WTC11 (cell line): Measurements from ENCODE around the gene CPPED1.

Experiments used
- JUN ChIP-seq: sonication (generic); formaldehyde crosslinking; IDR thresholded peaks from 2 replicates; pipeline ENCODE4 v1.8.0; 2023; ENCODE audit warnings: mild to moderate bottlenecking, missing genetic modification reagents
- NFE2L1 ChIP-seq: sonication (generic); formaldehyde crosslinking; IDR thresholded peaks from 2 replicates; pipeline ENCODE4 v1.8.1; 2023; ENCODE audit warnings: missing genetic modification reagents
- TEAD1 ChIP-seq: sonication (generic); formaldehyde crosslinking; IDR thresholded peaks from 2 replicates; pipeline ENCODE4 v1.8.0; 2022; ENCODE audit warnings: mild to moderate bottlenecking, missing genetic modification reagents
- USF2 ChIP-seq: sonication (generic); formaldehyde crosslinking; IDR thresholded peaks from 2 replicates; pipeline ENCODE4 v1.8.1; 2023; ENCODE audit warnings: mild to moderate bottlenecking, missing genetic modification reagents, moderate library complexity
- ZBTB43 ChIP-seq: sonication (generic); formaldehyde crosslinking; IDR thresholded peaks from 2 replicates; pipeline ENCODE4 v1.8.1; 2023; ENCODE audit warnings: mild to moderate bottlenecking, missing genetic modification reagents
- TF ChIP-seq, protein P1 (sequence below): fragments of 200-600 bp; IDR thresholded peaks from 2 replicates; pipeline ENCODE4 v1.8.0; 2022; ENCODE audit warnings: antibody characterized with exemption
- TF ChIP-seq, protein P2 (sequence below): sonication (generic); formaldehyde crosslinking; IDR thresholded peaks from 2 replicates; pipeline ENCODE4 v1.8.0; 2022; ENCODE audit warnings: mild to moderate bottlenecking, missing genetic modification reagents
- TF ChIP-seq, protein P3 (sequence below): sonication (generic); formaldehyde crosslinking; IDR thresholded peaks from 2 replicates; pipeline ENCODE4 v1.8.0; 2023; ENCODE audit warnings: missing genetic modification reagents
- TF ChIP-seq, protein P4 (sequence below): sonication (generic); formaldehyde crosslinking; IDR thresholded peaks from 2 replicates; pipeline ENCODE4 v1.8.0; 2022; ENCODE audit warnings: missing genetic modification reagents

GRCh38 chr16:12771341-12771798, 32.3 kb downstream of the CPPED1 start:
- TF ChIP-seq, protein P1, sequence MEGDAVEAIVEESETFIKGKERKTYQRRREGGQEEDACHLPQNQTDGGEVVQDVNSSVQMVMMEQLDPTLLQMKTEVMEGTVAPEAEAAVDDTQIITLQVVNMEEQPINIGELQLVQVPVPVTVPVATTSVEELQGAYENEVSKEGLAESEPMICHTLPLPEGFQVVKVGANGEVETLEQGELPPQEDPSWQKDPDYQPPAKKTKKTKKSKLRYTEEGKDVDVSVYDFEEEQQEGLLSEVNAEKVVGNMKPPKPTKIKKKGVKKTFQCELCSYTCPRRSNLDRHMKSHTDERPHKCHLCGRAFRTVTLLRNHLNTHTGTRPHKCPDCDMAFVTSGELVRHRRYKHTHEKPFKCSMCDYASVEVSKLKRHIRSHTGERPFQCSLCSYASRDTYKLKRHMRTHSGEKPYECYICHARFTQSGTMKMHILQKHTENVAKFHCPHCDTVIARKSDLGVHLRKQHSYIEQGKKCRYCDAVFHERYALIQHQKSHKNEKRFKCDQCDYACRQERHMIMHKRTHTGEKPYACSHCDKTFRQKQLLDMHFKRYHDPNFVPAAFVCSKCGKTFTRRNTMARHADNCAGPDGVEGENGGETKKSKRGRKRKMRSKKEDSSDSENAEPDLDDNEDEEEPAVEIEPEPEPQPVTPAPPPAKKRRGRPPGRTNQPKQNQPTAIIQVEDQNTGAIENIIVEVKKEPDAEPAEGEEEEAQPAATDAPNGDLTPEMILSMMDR, result no peak
- TF ChIP-seq, protein P2, sequence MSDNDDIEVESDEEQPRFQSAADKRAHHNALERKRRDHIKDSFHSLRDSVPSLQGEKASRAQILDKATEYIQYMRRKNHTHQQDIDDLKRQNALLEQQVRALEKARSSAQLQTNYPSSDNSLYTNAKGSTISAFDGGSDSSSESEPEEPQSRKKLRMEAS (CRISPR knock-in tag), result no peak
- TF ChIP-seq, protein P3, sequence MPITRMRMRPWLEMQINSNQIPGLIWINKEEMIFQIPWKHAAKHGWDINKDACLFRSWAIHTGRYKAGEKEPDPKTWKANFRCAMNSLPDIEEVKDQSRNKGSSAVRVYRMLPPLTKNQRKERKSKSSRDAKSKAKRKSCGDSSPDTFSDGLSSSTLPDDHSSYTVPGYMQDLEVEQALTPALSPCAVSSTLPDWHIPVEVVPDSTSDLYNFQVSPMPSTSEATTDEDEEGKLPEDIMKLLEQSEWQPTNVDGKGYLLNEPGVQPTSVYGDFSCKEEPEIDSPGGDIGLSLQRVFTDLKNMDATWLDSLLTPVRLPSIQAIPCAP (CRISPR knock-in tag), result no peak
- no peak for TF ChIP-seq ZBTB43
- TF ChIP-seq, protein P4, sequence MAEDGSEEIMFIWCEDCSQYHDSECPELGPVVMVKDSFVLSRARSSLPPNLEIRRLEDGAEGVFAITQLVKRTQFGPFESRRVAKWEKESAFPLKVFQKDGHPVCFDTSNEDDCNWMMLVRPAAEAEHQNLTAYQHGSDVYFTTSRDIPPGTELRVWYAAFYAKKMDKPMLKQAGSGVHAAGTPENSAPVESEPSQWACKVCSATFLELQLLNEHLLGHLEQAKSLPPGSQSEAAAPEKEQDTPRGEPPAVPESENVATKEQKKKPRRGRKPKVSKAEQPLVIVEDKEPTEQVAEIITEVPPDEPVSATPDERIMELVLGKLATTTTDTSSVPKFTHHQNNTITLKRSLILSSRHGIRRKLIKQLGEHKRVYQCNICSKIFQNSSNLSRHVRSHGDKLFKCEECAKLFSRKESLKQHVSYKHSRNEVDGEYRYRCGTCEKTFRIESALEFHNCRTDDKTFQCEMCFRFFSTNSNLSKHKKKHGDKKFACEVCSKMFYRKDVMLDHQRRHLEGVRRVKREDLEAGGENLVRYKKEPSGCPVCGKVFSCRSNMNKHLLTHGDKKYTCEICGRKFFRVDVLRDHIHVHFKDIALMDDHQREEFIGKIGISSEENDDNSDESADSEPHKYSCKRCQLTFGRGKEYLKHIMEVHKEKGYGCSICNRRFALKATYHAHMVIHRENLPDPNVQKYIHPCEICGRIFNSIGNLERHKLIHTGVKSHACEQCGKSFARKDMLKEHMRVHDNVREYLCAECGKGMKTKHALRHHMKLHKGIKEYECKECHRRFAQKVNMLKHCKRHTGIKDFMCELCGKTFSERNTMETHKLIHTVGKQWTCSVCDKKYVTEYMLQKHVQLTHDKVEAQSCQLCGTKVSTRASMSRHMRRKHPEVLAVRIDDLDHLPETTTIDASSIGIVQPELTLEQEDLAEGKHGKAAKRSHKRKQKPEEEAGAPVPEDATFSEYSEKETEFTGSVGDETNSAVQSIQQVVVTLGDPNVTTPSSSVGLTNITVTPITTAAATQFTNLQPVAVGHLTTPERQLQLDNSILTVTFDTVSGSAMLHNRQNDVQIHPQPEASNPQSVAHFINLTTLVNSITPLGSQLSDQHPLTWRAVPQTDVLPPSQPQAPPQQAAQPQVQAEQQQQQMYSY (CRISPR knock-in tag), result no peak
- no peak for TF ChIP-seq USF2 (CRISPR knock-in tag)
- no peak for TF ChIP-seq JUN (CRISPR knock-in tag)
- no peak for TF ChIP-seq TEAD1 (CRISPR knock-in tag)
- TF ChIP-seq NFE2L1 (CRISPR knock-in tag), result no peak
